GM08714 (cell line): ENCODE results near the gene SLC45A1.

Experiments
- H3K4me3 ChIP-seq: fragments of 200-500 bp; sonication (Bioruptor generic); 2 replicates; pipeline ENCODE4 v1.5.1; 2014; ENCODE audit warnings: mild to moderate bottlenecking, low read length, inconsistent platforms
- ZNF274 ChIP-seq: IDR thresholded peaks from 2 replicates; pipeline ENCODE4 v1.6.1; 2012; ENCODE audit warnings: mild to moderate bottlenecking, low read depth, low read length

The SLC45A1 gene

GRCh38 chr1:8359617-8360481 is 41.9 kb downstream of the SLC45A1 start:
- no peak overlapping the region for H3K4me3 ChIP-seq
- TF ChIP-seq ZNF274 = no peak

DNA sequence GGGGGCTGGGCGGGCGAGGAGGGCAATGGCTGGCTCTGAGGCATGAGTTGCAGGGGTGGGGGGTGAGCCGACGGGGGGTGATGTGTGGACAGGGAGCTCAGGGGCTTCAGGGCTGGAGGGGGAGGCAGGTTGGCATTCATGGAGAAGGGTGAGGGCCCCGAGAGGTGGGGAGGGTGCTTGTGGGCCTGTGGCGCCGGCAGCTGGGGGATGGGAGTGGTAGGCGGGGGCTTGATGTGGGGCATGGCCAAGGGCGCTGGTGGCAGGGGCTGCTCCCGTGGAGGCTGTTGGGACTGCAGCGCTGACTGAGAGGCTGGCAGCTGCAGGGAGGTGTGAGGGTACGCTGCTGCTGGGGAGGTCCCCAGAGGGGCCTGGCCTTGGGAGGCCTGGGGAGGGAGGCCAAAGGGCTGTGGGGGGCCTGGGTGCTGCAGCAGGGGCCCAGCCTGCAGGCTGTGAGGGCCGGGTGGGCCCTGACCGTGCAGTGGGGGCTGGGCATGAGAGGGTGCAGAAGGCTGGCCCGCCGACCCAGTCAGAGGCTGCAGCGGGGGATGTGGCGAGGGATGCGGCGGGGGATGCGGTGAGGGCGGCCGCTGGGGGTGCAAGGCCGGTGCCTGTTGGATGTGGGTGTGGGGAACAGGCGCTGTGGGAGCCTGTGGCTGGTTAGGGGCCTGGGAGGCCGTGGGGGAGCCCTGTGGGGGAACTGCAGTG is 42.7 kb downstream of the SLC45A1 start:
- no peak for TF ChIP-seq ZNF274
- no peak overlapping the region for H3K4me3 ChIP-seq

DNA sequence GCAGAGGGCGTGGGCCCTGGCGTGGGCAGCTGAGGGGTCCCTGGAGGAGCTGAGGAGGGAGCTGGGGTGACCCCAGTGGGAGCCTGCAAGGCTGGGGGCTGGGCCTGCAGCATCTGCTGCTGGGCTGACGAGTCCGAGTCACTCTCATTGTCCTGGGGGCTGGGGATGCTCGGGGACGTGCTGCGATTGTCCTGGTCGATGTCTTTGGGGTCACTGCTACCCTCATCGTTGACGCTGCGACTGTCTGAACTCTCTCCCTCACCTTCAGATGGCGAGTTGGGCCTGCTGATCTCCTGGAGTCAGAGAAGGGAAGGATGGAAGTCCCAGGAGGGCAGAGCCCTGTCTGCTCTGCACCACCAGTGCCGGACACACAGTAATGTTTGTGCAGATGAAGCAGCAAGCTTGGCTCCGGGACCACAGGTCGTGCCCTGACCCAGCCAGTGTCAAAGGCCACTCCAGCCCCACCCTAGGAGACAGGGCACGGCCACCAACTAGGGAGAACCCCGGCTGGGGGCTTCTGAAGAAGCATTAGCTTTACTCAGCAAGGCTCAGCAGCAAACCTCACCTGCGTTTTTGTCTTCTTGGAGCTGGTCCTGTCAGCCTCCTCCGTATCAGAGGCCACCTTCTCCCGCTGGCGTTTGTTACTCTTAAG is 43.4 kb downstream of the SLC45A1 start:
- H3K4me3 ChIP-seq = no peak overlapping the region
- no peak for TF ChIP-seq ZNF274

DNA sequence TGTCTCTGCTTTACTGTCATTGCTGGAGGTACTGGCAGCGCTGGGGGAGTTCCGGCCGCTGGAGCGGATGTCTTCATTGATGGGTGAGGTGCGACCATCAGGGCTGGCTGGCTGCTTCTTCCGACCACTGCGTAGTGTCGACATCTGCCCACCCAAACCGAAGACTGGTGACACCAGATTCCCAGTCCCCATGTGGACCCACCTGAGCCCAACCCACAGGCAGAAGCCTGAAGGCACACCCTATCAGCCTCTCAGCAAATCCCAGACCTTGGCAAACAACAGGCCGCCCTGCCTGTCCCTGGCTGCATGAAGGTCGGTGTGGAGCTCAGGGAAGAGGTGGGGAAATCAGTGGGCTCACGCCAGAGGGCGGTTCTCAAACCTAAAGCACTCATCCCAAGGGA is 44.8 kb downstream of the SLC45A1 start:
- TF ChIP-seq ZNF274 = no peak
- no peak overlapping the region for H3K4me3 ChIP-seq

DNA sequence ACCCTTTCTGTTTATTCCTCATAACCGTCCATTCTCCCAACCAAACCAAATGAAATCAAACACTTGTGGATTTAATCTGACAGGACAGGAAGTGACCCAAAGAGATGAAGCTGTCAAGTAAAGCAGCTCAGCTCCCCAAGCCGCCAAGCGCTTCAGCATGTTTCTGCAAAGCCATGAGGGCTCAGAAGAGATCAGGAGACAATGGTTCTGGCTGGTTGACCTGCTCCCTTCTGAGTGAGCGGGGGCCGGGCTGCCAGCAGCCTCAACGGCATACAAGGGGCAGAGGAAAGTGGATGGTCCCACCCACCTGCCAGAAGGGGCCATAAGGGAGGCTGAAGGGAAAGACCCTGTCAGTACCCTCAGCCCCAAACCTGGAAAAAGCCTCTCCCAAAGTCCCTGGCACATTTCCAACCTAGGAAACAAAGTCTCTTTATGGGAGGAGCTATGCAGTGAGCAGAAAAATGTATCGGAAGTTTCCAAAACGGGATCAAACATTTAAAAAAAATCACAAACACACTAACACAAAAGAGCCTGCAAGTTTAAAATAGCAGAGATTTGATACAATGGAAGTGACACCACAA is 45.4 kb downstream of the SLC45A1 start:
- no peak for TF ChIP-seq ZNF274
- H3K4me3 ChIP-seq = no peak overlapping the region

- TF ChIP-seq ZNF274 = no peak
- no peak overlapping the region for H3K4me3 ChIP-seq
Observed at GRCh38 chr1:8363767-8364301, 45.9 kb downstream of the SLC45A1 start.

DNA sequence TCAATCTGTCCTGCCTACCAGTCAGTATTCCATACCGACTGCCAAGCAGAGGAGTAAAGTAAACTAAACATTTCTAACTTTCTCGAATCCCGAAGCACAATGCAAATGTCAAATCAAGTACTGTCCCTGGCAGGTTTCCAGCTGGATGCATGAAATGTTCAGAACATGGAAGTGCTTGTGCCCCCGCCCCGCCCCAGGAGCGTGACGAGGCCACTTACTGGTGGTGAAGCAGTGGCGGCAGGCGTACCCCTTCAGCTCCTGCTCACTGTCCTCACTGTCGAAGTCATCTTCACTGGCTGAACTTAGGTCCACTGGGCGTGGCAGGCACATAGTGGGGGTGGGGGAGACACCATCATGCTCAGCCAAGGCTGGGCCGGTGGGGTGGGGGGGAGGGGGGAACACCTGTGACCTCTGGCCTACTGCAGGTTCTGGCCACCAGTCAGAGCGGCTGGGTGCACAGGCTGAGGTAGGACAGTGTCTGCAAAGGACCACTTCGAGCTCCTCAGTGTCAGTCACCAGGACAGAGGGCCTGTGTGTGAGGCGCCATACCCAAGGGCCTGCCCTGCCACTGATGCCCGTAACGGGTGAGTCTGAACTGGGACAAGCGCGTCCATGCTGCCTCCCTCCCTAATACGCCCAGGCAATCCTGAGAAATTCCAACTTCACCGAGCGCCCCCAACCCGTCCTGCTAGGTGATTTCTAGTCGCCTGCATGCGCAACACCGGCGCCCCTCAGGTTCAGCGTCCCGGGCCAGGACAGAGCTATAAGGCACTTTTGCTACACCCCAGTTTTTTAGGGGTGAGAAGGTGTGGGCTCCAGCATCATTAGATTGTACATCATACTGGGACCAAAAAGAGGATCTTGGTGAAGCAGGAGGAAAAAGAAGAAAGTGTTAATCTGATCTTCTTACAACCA is 46.9 kb downstream of the SLC45A1 start:
- no peak overlapping the region for H3K4me3 ChIP-seq
- TF ChIP-seq ZNF274 = no peak

- no peak for TF ChIP-seq ZNF274
- no peak overlapping the region for H3K4me3 ChIP-seq
Observed at GRCh38 chr1:8365661-8366362, 47.9 kb downstream of the SLC45A1 start.

- no peak for TF ChIP-seq ZNF274
- H3K4me3 ChIP-seq = no peak overlapping the region
Observed at GRCh38 chr1:8367571-8368194, 49.8 kb downstream of the SLC45A1 start.

- H3K4me3 ChIP-seq = no peak overlapping the region
- TF ChIP-seq ZNF274 = no peak
Observed at GRCh38 chr1:8368956-8369639, 51.2 kb downstream of the SLC45A1 start.

GRCh38 chr1:8370046-8370881 is 52.4 kb downstream of the SLC45A1 start:
- TF ChIP-seq ZNF274 = no peak
- H3K4me3 ChIP-seq = no peak overlapping the region
